HEK293 (cell line): ENCODE measurements around the gene RPS26.

Experiments
- CTCF ChIA-PET: fragments of 350-600 bp; formaldehyde crosslinking; extraction: SDS; loops from one replicate; lab custom pipeline; 2021; ENCODE audit warnings: antibody characterized with exemption; lab: Yijun Ruan, JAX
- POLR2A ChIA-PET: fragments of 300-600 bp; formaldehyde crosslinking; extraction: SDS; loops from one replicate; lab custom pipeline; 2020; ENCODE audit warnings: antibody characterized with exemption, inconsistent platforms; lab: Yijun Ruan, JAX
- H3K27ac ChIP-seq: fragments of 200-500 bp; sonication (Bioruptor generic); 2 replicates; pipeline ENCODE4 v1.5.1; 2014; ENCODE audit warnings: low read depth, low read length, control low read depth, inconsistent platforms; ENCODE audit errors: extremely low read depth
- H3K36me3 ChIP-seq, 2 experiments: fragments of 200-500 bp in 1 of 2; sonication (Bioruptor generic) in 1 of 2; 1 replicate in 1 of 2; 2 replicates in 1 of 2; pipeline ENCODE4 v1.5.1; 2014 to 2017; ENCODE audit warnings: inconsistent platforms in 2 of 2, low read length in 2 of 2; ENCODE audit not compliant: control insufficient read depth in 2 of 2, insufficient read depth in 1 of 2
- H3K4me1 ChIP-seq: fragments of 200-500 bp; sonication (Bioruptor generic); 2 replicates; pipeline ENCODE4 v1.5.1; 2014; ENCODE audit warnings: mild to moderate bottlenecking, low read length, inconsistent platforms; ENCODE audit not compliant: control insufficient read depth, insufficient read depth
- H3K4me3 ChIP-seq: 2 replicates; pipeline ENCODE4 v1.5.1; 2011; ENCODE audit warnings: low read depth, mild to moderate bottlenecking, control low read depth, low read length, moderate library complexity
- H3K9me3 ChIP-seq: fragments of 200-500 bp; sonication (Bioruptor generic); 2 replicates; pipeline ENCODE4 v1.5.1; 2014; ENCODE audit warnings: low read depth, low read length, inconsistent platforms; ENCODE audit not compliant: control insufficient read depth, insufficient read depth
- HOXD13 ChIP-seq: sonication (generic); formaldehyde crosslinking; IDR thresholded peaks from 2 replicates; pipeline ENCODE4 v1.8.0; 2022; ENCODE audit warnings: missing genetic modification reagents, borderline replicate concordance
- KLF10 ChIP-seq: fragments of 450-650 bp; IDR thresholded peaks from 2 replicates; pipeline ENCODE4 v1.5.1; 2018; ENCODE audit warnings: missing biosample characterization, mild to moderate bottlenecking, missing genetic modification characterization
- KLF16 ChIP-seq: fragments of 450-650 bp; formaldehyde crosslinking; IDR thresholded peaks from 2 replicates; pipeline ENCODE4 v1.5.1; 2017; ENCODE audit warnings: missing biosample characterization, missing genetic modification characterization
- PRDM10 ChIP-seq: fragments of 450-650 bp; formaldehyde crosslinking; IDR thresholded peaks from 2 replicates; pipeline ENCODE4 v1.5.1; 2016; ENCODE audit warnings: missing biosample characterization, missing genetic modification characterization
- ZBTB20 ChIP-seq: fragments of 450-650 bp; formaldehyde crosslinking; IDR thresholded peaks from 2 replicates; pipeline ENCODE4 v1.5.1; 2016; ENCODE audit warnings: missing biosample characterization, missing genetic modification characterization
- ZBTB21 ChIP-seq: fragments of 450-650 bp; formaldehyde crosslinking; IDR thresholded peaks from 2 replicates; pipeline ENCODE4 v1.5.1; 2017; ENCODE audit warnings: missing biosample characterization, missing genetic modification characterization
- ZNF112 ChIP-seq: fragments of 450-650 bp; formaldehyde crosslinking; IDR thresholded peaks from 2 replicates; pipeline ENCODE4 v1.5.0; 2017; ENCODE audit warnings: missing biosample characterization, missing genetic modification characterization
- ZNF169 ChIP-seq: fragments of 450-650 bp; formaldehyde crosslinking; IDR thresholded peaks from 2 replicates; pipeline ENCODE4 v1.5.1; 2016; ENCODE audit warnings: missing biosample characterization, missing genetic modification characterization
- ZNF174 ChIP-seq: fragments of 450-650 bp; formaldehyde crosslinking; IDR thresholded peaks from 2 replicates; pipeline ENCODE4 v1.5.0; 2017; ENCODE audit warnings: missing biosample characterization, mild to moderate bottlenecking, missing genetic modification characterization
- ZNF341 ChIP-seq: fragments of 450-650 bp; formaldehyde crosslinking; IDR thresholded peaks from 2 replicates; pipeline ENCODE4; 2016; ENCODE audit warnings: low read depth, missing biosample characterization, missing genetic modification characterization
- ZNF366 ChIP-seq: fragments of 450-650 bp; formaldehyde crosslinking; conservative IDR thresholded peaks from 2 replicates; pipeline ENCODE4 v1.5.1; 2016; ENCODE audit warnings: missing biosample characterization, missing genetic modification characterization
- ZNF555 ChIP-seq: fragments of 450-650 bp; formaldehyde crosslinking; conservative IDR thresholded peaks from 2 replicates; pipeline ENCODE4 v1.5.1; 2017; ENCODE audit warnings: missing biosample characterization, mild to moderate bottlenecking, missing genetic modification characterization, inconsistent platforms
- ZNF621 ChIP-seq: fragments of 450-650 bp; formaldehyde crosslinking; IDR thresholded peaks from 2 replicates; pipeline ENCODE4 v1.5.1; 2017; ENCODE audit warnings: missing biosample characterization, missing genetic modification characterization
- TF ChIP-seq, protein P1 (sequence below): fragments of 450-650 bp; formaldehyde crosslinking; IDR thresholded peaks from 2 replicates; pipeline ENCODE4 v1.5.1; 2017; ENCODE audit warnings: missing biosample characterization, missing genetic modification characterization
- TF ChIP-seq, protein P2 (sequence below): fragments of 450-650 bp; formaldehyde crosslinking; IDR thresholded peaks from 2 replicates; pipeline ENCODE4 v1.5.1; 2016; ENCODE audit warnings: missing biosample characterization, missing genetic modification characterization

The RPS26 gene

GRCh38 chr12:56037161-56037560 is 4.6 kb upstream of the RPS26 start:
- H3K4me3 ChIP-seq, result no peak overlapping the region
- ChIA-PET CTCF (interaction anchor here (0.6 to 4.4 kb wide), 5 partner anchors 8 to 300 kb away, joined by 3 to 46 read pairs (median 3); partner anchors contain the start of gene SUOX), POLR2A (interaction anchor here (1.2 to 1.6 kb wide), 2 partner anchors 64 to 67 kb away, joined by 3 to 5 read pairs; partner anchors contain the start of genes PA2G4 and RAB5B)
- H3K36me3 ChIP-seq, result peaks cover 0 to 21% of the 10 kb centered on the region in 2 experiments; a peak in 2 of 3 replicates
- peaks cover 16% of the 10 kb centered on the region for H3K4me1 ChIP-seq
- H3K9me3 ChIP-seq, result no peaks in the 10 kb centered on the region
- TF ChIP-seq HOXD13 (CRISPR knock-in tag), result no peak
- TF ChIP-seq ZNF341 (tag by site-specific recombination), result peak; percentile 55
- TF ChIP-seq ZNF621 (tag by site-specific recombination), result no peak
- no peak overlapping the region for H3K27ac ChIP-seq

GRCh38 chr12:56038022-56038655 is 3.6 kb upstream of the RPS26 start:
- Histone ChIP-seq H3K4me3 (no peak overlapping the region), H3K4me1 (peaks cover 19% of the 10 kb centered on the region), H3K27ac (no peak overlapping the region), H3K9me3 (no peaks in the 10 kb centered on the region), H3K36me3 (peaks cover 0 to 18% of the 10 kb centered on the region in 2 experiments; a peak in 2 of 3 replicates)
- CTCF ChIA-PET, result interaction anchor here (0.6 to 4.4 kb wide), 5 partner anchors 9 to 369 kb away, joined by 3 to 46 read pairs (median 4); partner anchors contain the start of gene SUOX
- TF ChIP-seq, protein P1, sequence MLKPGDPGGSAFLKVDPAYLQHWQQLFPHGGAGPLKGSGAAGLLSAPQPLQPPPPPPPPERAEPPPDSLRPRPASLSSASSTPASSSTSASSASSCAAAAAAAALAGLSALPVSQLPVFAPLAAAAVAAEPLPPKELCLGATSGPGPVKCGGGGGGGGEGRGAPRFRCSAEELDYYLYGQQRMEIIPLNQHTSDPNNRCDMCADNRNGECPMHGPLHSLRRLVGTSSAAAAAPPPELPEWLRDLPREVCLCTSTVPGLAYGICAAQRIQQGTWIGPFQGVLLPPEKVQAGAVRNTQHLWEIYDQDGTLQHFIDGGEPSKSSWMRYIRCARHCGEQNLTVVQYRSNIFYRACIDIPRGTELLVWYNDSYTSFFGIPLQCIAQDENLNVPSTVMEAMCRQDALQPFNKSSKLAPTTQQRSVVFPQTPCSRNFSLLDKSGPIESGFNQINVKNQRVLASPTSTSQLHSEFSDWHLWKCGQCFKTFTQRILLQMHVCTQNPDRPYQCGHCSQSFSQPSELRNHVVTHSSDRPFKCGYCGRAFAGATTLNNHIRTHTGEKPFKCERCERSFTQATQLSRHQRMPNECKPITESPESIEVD (tag by site-specific recombination), result peak; percentile 82; the same call in 1 of the 2 replicates
- TF ChIP-seq KLF10 (no peak), ZNF112 (tag by site-specific recombination) (no peak), ZNF169 (tag by site-specific recombination) (no peak), ZBTB20 (no peak), ZNF366 (peak; percentile 3; the same call in 1 of the 2 replicates), ZBTB21 (tag by site-specific recombination) (no peak), KLF16 (tag by site-specific recombination) (no peak), PRDM10 (tag by site-specific recombination) (no peak), ZNF555 (tag by site-specific recombination) (no peak), ZNF174 (no peak)
- TF ChIP-seq, protein P2, sequence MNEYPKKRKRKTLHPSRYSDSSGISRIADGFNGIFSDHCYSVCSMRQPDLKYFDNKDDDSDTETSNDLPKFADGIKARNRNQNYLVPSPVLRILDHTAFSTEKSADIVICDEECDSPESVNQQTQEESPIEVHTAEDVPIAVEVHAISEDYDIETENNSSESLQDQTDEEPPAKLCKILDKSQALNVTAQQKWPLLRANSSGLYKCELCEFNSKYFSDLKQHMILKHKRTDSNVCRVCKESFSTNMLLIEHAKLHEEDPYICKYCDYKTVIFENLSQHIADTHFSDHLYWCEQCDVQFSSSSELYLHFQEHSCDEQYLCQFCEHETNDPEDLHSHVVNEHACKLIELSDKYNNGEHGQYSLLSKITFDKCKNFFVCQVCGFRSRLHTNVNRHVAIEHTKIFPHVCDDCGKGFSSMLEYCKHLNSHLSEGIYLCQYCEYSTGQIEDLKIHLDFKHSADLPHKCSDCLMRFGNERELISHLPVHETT (tag by site-specific recombination), result no peak
- POLR2A ChIA-PET, result interaction anchor here (1.2 to 1.6 kb wide), 2 partner anchors 65 to 66 kb away, joined by 3 to 5 read pairs; partner anchors contain the start of genes PA2G4 and RAB5B
